OCI-LY3 (cell line): Measurements from ENCODE around the gene ADCY3.

Source experiments
- H2AFZ ChIP-seq: fragments of 200-600, 300-600 bp; shearing (Covaris generic); 2 replicates; pipeline ENCODE4 v1.6.0; 2014; ENCODE audit warnings: antibody characterized with exemption, low read depth, low read length
- H3K27ac ChIP-seq: fragments of 200-600, 300-600 bp; sonication (generic); 2 replicates; pipeline ENCODE4 v1.5.1; 2014; ENCODE audit warnings: mild to moderate bottlenecking, low read length, moderate library complexity, mixed read lengths
- H3K27me3 ChIP-seq: fragments of 200-600, 300-600 bp; sonication (generic); 2 replicates; pipeline ENCODE4 v1.6.1; 2014; ENCODE audit warnings: low read depth, low read length, mixed read lengths
- H3K36me3 ChIP-seq: fragments of 200-600, 300-600 bp; sonication (generic); replicated peaks from 2 replicates; pipeline ENCODE3; 2014; ENCODE audit warnings: low read depth, low read length, mixed read lengths
- H3K4me1 ChIP-seq: fragments of 300-600, 200-600 bp; sonication (generic); 2 replicates; pipeline ENCODE4 v1.6.1; 2014; ENCODE audit warnings: low read length, mixed read lengths
- H3K4me2 ChIP-seq: fragments of 200-600, 300-600 bp; sonication (generic); 2 replicates; pipeline ENCODE4 v1.6.1; 2014; ENCODE audit warnings: low read length, mixed read lengths
- H3K4me3 ChIP-seq: fragments of 300-600, 200-600 bp; sonication (generic); 2 replicates; pipeline ENCODE4 v1.5.1; 2014; ENCODE audit warnings: antibody characterized with exemption, mild to moderate bottlenecking, low read length, moderate library complexity
- H3K79me2 ChIP-seq: fragments of 300-600, 200-600 bp; shearing (Covaris generic); 2 replicates; pipeline ENCODE4 v1.6.1; 2014; ENCODE audit warnings: mild to moderate bottlenecking, low read length, mixed read lengths
- H3K9ac ChIP-seq: fragments of 300-600, 200-600 bp; shearing (Covaris generic); 2 replicates; pipeline ENCODE4 v1.6.0; 2014; ENCODE audit warnings: mild to moderate bottlenecking, low read length, moderate library complexity
- H3K9me3 ChIP-seq: fragments of 200-600, 300-600 bp; shearing (Covaris generic); 2 replicates; pipeline ENCODE4 v1.6.1; 2014; ENCODE audit warnings: low read length, mixed read lengths; ENCODE audit not compliant: insufficient read depth
- H4K20me1 ChIP-seq: fragments of 200-600, 300-600 bp; sonication (generic); 2 replicates; pipeline ENCODE4 v1.6.1; 2016; ENCODE audit warnings: low read length, mixed read lengths; ENCODE audit not compliant: insufficient read depth
- EZH2phosphoT487 ChIP-seq: fragments of 200-600 bp; shearing (Covaris generic); IDR thresholded peaks from 2 replicates; pipeline ENCODE4 v1.6.1; 2018; ENCODE audit warnings: antibody characterized with exemption, mixed run types, low read depth
- TF ChIP-seq, protein P1 (sequence below): fragments of 200-600, 300-600 bp; sonication (generic); IDR thresholded peaks from 2 replicates; pipeline ENCODE4 v1.5.1; 2014; ENCODE audit warnings: antibody characterized with exemption, low read length, low read depth

Gene ADCY3

DNA sequence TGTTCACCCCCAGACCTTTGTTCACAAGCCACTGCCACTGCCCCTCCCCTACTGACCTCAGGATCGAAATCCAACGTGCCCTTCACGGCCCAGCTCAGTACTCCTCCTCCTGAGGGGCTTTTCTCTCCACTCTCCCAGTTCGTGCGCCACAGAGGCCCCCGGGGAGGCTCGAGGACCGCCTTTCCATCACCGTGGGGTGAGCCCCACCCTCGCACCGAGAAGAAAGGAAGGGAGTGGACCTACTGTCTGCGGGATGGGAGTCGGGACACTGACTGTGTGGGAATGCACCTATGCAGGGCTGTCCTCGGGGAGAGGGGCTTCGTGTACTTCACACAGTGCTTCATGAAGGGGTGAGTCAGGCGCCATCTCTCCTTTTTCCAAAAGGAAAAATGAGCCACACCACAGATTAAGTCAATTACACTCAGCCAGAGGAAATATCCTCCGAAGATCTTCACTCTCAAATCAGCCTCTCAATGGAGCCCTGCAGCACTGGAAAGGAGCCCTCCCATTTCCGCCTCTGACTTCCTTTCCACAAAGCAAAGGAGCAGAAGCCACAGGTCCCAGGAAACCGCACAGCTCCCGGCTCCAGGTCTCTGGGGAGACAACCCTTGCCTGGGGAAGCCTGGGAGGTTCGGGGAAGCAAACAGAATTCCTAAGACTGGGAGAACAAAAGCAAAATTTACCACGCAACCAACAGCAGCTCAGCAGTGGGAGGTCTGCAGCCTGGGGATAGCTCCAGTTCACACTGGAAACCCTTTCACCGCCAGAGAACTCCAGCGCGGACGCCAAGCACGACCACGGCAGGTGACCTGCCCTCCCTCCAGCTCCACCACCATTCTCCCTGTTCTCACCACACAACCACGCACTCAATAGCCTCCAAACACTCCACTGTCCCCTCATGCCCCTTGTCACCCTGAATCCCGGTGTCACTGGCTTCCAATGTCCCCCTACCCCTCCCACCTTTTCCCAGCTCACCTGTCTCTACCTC is 21.6 kb downstream of the ADCY3 start:
- H2AFZ ChIP-seq, result no peak overlapping the region
- H3K9me3 ChIP-seq, result peaks cover 14% of the 10 kb centered on the region; the same call in 1 of the 2 replicates
- no peaks in the 10 kb centered on the region for H4K20me1 ChIP-seq
- no peaks in the 10 kb centered on the region for H3K4me1 ChIP-seq
- no peaks in the 10 kb centered on the region for H3K27me3 ChIP-seq
- H3K36me3 ChIP-seq, result peaks cover 67% of the 10 kb centered on the region
- TF ChIP-seq, protein P1, sequence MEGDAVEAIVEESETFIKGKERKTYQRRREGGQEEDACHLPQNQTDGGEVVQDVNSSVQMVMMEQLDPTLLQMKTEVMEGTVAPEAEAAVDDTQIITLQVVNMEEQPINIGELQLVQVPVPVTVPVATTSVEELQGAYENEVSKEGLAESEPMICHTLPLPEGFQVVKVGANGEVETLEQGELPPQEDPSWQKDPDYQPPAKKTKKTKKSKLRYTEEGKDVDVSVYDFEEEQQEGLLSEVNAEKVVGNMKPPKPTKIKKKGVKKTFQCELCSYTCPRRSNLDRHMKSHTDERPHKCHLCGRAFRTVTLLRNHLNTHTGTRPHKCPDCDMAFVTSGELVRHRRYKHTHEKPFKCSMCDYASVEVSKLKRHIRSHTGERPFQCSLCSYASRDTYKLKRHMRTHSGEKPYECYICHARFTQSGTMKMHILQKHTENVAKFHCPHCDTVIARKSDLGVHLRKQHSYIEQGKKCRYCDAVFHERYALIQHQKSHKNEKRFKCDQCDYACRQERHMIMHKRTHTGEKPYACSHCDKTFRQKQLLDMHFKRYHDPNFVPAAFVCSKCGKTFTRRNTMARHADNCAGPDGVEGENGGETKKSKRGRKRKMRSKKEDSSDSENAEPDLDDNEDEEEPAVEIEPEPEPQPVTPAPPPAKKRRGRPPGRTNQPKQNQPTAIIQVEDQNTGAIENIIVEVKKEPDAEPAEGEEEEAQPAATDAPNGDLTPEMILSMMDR, result no peak
- TF ChIP-seq EZH2phosphoT487, result no peak
- no peak overlapping the region for H3K4me3 ChIP-seq
- no peak overlapping the region for H3K4me2 ChIP-seq
- no peak overlapping the region for H3K27ac ChIP-seq
- H3K79me2 ChIP-seq, result peaks cover 35% of the 10 kb centered on the region
- H3K9ac ChIP-seq, result no peak overlapping the region

GRCh38 chr2:24894750-24895149 is 25.3 kb downstream of the ADCY3 start:
- peaks cover 14% of the 10 kb centered on the region; the same call in 1 of the 2 replicates for H3K9me3 ChIP-seq
- no peak overlapping the region for H3K27ac ChIP-seq

DNA sequence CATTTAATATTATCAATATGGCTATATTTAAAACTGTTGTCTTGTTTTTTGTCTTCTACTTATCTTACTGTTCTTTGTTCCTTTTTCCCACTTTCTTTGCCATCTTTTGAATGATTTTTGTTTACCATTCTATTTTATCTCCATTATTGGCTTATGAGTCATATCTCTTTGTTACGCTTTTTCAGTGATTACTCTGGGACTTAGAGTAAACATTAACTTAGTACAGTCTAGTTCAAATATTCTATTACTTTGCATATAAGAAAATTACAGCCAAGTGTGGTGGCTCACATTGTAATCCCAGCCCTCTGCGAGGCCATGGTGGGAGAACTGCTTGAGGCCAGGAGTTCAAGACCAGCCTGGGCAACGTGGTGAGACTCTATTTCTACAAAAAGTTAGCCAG is 26.1 kb downstream of the ADCY3 start:
- H3K4me2 ChIP-seq, result no peak overlapping the region
- H3K9me3 ChIP-seq, result peaks cover 14% of the 10 kb centered on the region; the same call in 1 of the 2 replicates
- peaks cover 14% of the 10 kb centered on the region; the same call in 1 of the 2 replicates for H3K79me2 ChIP-seq
- no peak overlapping the region for H3K4me3 ChIP-seq
- H4K20me1 ChIP-seq, result no peaks in the 10 kb centered on the region
- no peaks in the 10 kb centered on the region for H3K4me1 ChIP-seq
- no peaks in the 10 kb centered on the region for H3K27me3 ChIP-seq
- peaks cover 54% of the 10 kb centered on the region for H3K36me3 ChIP-seq
- H3K9ac ChIP-seq, result no peak overlapping the region
- H3K27ac ChIP-seq, result no peak overlapping the region
- TF ChIP-seq EZH2phosphoT487, result no peak
- TF ChIP-seq, protein P1, result no peak
- no peak overlapping the region for H2AFZ ChIP-seq

More at GRCh38 chr2:24894750-24895149, 25.3 kb downstream of the ADCY3 start:
- Histone ChIP-seq H3K9ac (no peak overlapping the region), H3K4me1 (no peaks in the 10 kb centered on the region), H4K20me1 (no peaks in the 10 kb centered on the region), H3K27me3 (no peaks in the 10 kb centered on the region), H3K4me3 (no peak overlapping the region), H3K36me3 (peaks cover 58% of the 10 kb centered on the region), H3K4me2 (no peak overlapping the region), H2AFZ (no peak overlapping the region), H3K79me2 (peaks cover 22% of the 10 kb centered on the region)
- TF ChIP-seq, protein P1, result no peak
- no peak for TF ChIP-seq EZH2phosphoT487

DNA sequence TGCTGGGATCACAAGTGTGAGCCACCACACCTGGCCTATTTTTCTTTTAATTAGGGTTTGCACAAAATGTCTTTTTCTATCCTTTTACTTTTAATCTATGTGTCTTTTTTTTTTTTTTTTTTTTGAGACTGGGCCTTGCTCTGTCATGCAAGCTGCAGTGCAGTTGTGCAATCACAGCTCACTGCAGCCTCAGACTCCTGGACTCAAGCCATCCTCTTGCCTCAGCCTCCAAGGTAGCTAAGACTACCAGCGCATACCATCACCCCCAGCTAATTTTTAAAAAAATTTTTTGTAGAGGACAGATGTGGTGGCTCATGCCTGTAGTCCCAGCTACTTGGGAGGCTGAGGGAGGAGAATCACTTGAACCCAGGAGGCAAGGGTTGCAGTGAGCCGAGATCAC is 27.1 kb downstream of the ADCY3 start:
- no peaks in the 10 kb centered on the region for H3K4me1 ChIP-seq
- no peak for TF ChIP-seq EZH2phosphoT487
- TF ChIP-seq, protein P1, result no peak
- H3K27me3 ChIP-seq, result no peaks in the 10 kb centered on the region
- no peak overlapping the region for H2AFZ ChIP-seq
- no peak overlapping the region for H3K27ac ChIP-seq
- H3K36me3 ChIP-seq, result peaks cover 52% of the 10 kb centered on the region
- H3K4me2 ChIP-seq, result no peak overlapping the region
- H3K9ac ChIP-seq, result no peak overlapping the region
- H4K20me1 ChIP-seq, result no peaks in the 10 kb centered on the region
- peaks cover 10% of the 10 kb centered on the region; the same call in 1 of the 2 replicates for H3K79me2 ChIP-seq
- no peak overlapping the region for H3K4me3 ChIP-seq
- H3K9me3 ChIP-seq, result peaks cover 14% of the 10 kb centered on the region; the same call in 1 of the 2 replicates
